Measurements from ENCODE around the gene KATNIP. TPM values are rescaled to one million over a fixed set of nuclear protein-coding genes. Genes with fewer than 3 reads are reported as not detected.

Gene KATNIP
- total RNA-seq, 1 donor from 2014 or later: 23.8 TPM

DNA sequence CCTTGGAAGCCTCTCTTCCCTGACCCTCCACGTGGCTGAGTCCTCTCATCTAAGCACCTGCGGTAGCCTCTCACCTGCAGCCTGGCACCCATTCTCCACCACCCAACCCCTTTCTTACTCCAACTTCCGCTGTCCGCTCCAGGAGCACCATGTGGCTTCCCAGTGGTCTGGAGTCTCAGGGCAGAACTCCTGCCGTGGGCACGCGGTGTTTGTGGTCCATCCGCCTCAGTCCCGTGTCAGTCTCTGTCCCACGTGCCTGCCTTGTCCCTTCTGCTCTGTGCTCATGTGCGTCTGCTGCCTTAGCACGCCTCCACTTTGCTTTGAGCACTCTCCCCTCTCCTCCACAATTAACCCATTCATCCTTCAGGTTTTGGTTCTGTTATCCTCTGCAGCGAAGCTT is 49.7 kb downstream of the KATNIP start:
- no peaks in the 10 kb centered on the region for H3K4me1 ChIP-seq

More for the DNA sequence above, 49.7 kb downstream of the KATNIP start:
- intact Hi-C loops (cut with DNase I): no loop called here
- H3K9me3 ChIP-seq: no peaks in the 10 kb centered on the region
- H3K4me3 ChIP-seq: no peak overlapping the region
- DNase-seq (no peak), ATAC-seq (no peak)
- H3K36me3 ChIP-seq: no peaks in the 10 kb centered on the region
- H3K27me3 ChIP-seq: no peaks in the 10 kb centered on the region
- TF ChIP-seq, protein P1, sequence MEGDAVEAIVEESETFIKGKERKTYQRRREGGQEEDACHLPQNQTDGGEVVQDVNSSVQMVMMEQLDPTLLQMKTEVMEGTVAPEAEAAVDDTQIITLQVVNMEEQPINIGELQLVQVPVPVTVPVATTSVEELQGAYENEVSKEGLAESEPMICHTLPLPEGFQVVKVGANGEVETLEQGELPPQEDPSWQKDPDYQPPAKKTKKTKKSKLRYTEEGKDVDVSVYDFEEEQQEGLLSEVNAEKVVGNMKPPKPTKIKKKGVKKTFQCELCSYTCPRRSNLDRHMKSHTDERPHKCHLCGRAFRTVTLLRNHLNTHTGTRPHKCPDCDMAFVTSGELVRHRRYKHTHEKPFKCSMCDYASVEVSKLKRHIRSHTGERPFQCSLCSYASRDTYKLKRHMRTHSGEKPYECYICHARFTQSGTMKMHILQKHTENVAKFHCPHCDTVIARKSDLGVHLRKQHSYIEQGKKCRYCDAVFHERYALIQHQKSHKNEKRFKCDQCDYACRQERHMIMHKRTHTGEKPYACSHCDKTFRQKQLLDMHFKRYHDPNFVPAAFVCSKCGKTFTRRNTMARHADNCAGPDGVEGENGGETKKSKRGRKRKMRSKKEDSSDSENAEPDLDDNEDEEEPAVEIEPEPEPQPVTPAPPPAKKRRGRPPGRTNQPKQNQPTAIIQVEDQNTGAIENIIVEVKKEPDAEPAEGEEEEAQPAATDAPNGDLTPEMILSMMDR (IDR thresholded peaks at IDR 0.05): no peak
- no peak overlapping the region for H3K27ac ChIP-seq

Other genes starting within 250 kb of the KATNIP start
- 153 TPM for gene IL4R, start 236.2 kb upstream of the KATNIP start, total RNA-seq
- 3.9 TPM for gene IL21R, start 148.0 kb upstream of the KATNIP start, total RNA-seq
- 55.0 TPM for gene GTF3C1, start 231 bp upstream of the KATNIP start, total RNA-seq

All from upper lobe of right lung (tissue), 1 donor.